UCSD-AML1 (cell line): Measurements from ENCODE around the gene ACRV1.
A peak's percentile ranks its signal among the peaks of the same experiment; 100 is the strongest.

Experiments
- DNase-seq: peaks from one replicate; lab custom pipeline; 2025; ENCODE audit not compliant: unreplicated experiment; lab: John Stamatoyannopoulos, UW

ACRV1 gene

DNA sequence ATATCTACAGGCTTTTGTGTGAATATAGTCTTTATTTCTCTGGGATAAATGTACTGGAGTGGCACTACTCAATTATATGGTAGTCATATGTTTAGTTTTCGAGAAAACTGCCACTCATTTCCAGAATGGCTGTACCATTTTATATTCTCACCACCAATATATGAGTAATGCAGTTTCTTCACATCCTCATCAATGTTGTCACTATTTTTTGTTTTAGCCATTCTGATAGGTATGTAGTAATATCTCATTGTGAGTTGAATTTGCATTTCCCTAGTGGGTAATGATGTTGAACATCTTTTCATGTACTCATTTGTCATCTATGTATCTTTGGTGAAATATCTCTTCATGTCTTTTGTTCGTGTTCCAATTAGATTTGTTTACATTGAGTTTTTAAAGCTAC, 18.0 kb downstream of the ACRV1 start:
- no peak for DNase-seq

DNA sequence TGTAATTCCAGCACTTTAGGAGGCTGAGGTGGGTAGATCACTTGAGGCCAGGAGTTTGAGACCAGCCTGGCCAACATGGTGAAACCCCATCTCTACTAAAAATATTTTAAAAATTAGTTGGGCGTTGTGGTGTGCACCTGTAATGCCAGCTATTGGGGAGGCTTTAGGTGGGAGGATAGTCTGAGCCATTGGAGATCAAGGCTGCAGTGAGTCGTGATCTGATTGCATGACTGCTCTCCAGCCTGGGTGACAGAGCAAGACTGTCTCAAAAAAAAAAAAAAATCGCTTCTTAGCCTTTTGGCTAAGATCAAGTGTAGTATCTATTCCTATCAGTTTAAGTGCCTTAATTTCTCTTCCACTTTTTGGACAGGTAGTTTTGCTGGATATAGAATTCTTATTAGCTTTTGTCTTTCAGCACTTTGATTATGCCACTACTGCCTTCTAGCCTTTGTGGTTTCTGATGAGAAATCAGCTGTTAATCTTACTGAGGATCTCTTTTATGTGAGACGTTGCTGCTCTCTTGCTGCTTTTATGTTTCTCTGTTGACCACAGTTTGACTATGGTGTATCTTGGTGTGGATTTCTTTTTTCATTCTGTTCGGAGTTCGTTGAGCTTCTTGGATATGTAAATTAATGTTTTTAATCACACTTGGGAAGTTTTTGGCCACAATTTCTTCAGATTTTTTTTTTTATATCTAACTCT, 31.0 kb downstream of the ACRV1 start:
- no peak for DNase-seq

DNA sequence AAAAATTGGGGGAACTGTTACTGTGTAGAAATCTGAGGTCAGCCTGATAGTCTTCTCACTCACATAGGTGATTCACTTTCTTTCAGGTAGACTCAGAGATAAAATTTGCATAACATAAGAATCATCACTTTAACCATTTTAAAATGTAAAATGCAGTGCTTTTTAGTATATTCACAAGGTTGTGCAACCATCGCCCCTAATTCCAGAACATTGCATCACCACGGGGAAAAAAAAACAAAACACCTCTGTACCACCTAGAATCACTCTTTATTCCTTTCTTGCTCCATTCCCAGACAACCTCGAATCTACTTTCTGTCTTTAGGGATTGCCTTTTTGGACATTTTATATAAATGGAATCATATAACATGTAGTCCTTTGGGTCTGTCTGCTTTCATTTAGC, 34.8 kb downstream of the ACRV1 start:
- DNase-seq = no peak

DNA sequence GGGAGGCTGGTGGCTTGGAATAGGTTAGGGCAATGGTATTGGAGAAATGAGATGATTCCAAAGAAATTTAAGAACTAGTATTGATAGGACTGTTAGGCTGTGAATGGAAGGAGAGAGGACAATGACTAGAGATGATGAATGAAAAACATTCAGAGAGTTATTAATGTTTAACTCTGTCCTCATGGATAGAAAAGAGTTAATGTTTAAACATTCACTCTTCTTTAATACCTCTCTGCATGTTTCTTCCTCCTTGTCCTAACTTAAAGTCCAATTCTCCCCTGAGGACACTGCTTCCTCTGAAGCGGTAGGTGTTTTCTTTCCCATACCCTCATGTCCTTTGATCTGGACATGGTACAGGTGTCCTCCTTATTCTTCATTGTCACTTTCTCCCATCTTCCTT, 42.3 kb downstream of the ACRV1 start:
- no peak for DNase-seq

DNA sequence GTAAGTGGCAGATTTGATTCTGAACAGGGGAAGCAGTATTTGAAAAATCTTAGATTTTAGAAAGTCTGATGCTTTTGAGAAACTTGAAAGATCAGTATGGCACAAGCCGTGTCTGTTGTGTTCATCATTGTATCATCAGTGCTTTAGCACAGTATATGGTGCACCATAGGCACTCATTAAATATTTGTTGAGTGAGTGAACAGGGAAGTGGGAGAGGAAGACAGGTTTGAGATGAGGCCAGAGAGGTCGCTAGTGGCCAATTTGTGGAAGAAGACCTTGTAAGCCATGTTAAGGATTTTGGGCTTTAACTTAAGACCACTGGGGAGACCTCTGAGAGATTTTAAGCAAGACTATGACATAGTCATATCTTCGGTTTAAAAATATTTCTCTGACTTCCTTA, 42.8 kb downstream of the ACRV1 start:
- DNase-seq = no peak

DNA sequence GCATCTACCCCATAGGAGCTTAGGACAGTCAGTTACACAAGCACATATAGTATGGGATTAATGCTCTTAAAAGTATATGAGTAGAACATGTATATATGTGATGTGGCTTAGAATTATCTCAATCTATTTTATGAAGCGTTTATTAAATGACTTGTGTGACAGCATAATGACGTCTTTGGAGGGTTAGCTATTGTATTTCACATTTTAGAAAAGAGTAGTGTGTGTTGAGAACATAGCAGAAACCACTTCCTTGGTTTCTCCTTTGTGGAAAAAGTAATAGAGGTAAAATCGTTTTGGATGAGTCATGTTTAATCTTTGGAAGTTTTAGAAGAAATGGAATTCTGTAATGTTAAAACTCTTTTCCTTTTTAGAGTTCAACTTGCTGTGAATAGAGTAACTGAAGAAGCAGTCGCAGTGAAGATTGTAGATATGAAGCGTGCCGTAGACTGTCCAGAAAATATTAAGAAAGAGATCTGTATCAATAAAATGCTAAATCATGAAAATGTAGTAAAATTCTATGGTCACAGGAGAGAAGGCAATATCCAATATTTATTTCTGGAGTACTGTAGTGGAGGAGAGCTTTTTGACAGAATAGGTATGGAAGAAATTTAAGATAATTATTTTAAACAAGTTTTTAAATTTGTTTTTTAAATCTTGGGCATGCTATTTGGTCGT, 53.3 kb downstream of the ACRV1 start:
- no peak for DNase-seq

DNA sequence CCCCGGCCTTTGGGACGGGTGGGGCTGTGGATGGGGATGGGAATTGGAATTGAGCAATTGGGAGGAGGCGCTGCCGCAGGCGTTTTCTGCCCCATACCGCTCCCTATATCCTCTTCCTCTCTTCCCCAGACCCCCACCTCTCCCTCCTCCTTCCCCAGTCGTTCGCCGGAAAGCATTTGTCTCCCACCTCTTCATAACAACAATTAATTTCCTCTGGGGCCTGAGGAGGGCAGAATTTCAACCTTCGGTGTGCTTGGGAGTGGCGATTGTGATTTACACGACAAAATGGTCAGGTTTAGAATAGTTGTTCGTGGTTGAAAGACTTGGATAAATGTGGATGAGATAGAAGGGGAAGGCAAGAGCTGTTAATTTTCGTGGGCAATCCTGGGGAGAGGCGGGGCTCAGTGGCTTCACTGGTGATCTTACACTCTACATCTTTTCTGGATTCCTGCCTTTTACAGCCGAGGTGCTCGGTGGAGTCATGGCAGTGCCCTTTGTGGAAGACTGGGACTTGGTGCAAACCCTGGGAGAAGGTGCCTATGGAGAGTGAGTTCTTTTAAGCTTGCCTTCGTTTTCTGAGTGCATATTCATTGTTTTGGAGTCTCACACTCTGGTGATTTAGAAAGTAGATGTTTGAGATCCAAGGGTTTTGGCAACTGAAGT, 54.2 kb downstream of the ACRV1 start:
- DNase-seq = no peak

DNA sequence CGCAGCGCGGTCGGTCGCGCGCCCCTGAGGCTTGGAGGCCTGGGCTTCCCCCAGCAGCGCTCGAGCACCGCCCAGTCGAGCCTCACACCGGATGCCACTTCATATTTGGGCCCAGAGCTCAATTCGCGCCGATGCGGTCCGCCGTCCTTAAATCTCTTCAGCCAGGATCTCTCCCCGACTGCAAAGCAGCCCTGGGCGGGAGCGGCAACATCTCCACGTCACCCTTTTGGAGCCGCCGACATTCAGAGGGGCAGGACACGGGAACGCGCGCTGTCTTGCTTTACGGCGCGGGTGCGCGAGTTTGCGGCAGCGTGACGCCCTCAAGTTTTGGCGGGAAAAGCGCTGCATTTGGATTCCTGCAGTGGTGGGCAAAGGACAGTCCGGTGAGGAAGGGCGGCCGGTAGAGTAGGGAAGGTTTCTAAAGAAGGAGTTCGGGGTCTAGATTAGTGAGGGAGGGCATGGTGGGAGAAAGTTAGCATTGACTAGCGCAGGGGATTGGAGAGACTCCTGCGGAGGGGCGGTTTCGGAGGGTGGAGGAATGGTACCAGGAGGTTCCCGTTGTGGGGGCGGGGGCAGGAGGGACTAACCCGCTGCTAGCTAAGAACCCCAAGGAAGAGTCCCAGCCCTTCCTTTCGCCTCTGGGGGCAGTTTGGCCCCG, 54.9 kb downstream of the ACRV1 start:
- peak; percentile 87 for DNase-seq

DNA sequence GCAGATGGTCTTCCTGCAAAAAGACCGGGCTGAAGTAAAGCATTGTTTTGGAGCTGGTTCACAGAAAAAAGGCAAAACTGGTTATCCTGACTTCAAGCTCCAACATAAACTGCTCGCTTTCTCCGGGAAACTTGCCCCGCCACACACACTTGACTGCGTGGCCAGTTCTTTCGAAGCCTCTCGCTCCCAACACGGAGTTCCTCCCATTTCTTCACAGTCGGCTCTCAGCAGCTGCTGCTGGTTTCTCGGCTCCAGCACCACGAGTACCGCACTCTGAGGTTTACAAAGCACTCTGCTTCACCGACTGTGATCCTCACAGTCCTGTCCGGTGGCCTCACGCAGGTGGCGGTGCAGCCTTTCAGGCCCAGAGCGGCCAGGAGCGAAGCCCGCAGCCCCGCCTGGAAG, 55.4 kb downstream of the ACRV1 start:
- no peak for DNase-seq

DNA sequence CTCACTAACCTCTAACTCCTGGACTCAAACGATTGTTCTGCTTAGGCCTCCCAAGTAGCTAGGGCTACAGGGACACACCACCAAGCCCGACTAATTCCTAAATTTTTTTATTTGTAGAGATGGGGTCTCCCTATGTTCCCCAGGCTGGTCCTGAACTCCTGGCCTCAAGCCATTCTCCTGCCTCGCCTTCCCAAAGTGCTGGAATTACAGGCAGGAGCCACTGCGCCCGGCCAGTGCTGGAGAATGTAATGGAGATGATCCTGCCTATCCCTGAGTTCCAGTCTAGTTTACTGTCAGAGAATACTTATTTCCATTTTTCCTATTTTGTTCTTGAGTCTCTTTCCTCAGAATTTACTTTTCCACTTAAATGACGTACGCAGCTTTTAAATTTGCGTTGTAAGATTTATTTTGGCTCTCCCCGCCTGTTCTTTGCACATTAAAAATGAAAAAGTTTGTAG, 55.9 kb downstream of the ACRV1 start, which contains the start of gene CHEK1:
TSS of gene CHEK1 (plus strand) at position 408 of the 458 bp plus-strand sequence. CDS start 1,606 bp downstream, outside the sequence.
- DNase-seq = no peak

DNA sequence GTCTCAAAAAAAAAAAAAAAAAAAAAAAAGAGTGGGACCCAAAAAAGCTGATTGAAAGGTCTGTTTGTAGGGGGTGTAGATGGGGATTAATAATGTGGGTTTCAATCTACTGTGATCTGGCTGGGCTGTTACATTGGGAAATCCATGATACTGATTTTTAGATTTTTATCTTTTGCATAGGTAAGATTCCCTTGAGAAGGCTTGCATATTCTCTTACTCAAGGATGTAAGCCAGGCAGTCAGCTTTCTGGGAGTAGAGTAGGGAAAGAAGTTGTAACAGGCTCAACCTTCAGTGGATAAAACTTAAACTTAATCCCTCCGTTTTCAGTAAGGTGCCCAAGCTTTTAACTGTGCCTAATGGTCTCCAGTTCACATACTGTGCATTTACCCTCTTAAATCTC, 57.6 kb downstream of the ACRV1 start:
- no peak for DNase-seq

DNA sequence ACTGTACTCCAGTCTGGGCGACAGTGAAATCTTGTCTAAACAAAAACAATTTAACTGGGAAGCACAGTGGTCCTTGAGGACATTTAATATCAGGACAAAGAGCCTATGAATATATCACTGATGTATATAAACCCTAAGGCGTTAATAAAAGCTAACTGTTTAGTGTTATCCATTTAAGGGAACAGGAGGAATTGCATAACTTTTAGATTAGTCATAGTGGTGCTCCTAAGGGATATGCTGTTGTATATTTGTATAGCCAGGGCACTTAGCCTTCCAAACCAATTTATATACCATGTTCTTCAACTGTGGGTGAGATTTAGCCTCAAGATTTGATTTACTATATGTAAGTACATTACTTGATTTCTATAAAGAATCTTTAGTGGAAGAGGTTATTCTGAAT, 58.7 kb downstream of the ACRV1 start:
- DNase-seq = no peak
